Measurements from ENCODE around the gene LRRC26.

LRRC26 gene

GRCh38 chr9:137166380-137167229 is 3.2 kb downstream of the LRRC26 start:
- no peak for DNase-seq

- no peak for DNase-seq
These were observed 4.5 kb downstream of the LRRC26 start for GRCh38 chr9:137165250-137165836.

GRCh38 chr9:137164370-137165249 is 5.2 kb downstream of the LRRC26 start:
- DNase-seq, result no peak

- no peak for DNase-seq
These were observed 6.0 kb downstream of the LRRC26 start for GRCh38 chr9:137163805-137164204.

GRCh38 chr9:137163365-137163715 is 6.5 kb downstream of the LRRC26 start:
- DNase-seq, result no peak

- peak; percentile 5 for DNase-seq
These were observed 7.1 kb downstream of the LRRC26 start for GRCh38 chr9:137162505-137163364.

GRCh38 chr9:137161558-137162486 is 8.0 kb downstream of the LRRC26 start:
- DNase-seq, result no peak

- DNase-seq, result no peak
These were observed 8.9 kb downstream of the LRRC26 start for GRCh38 chr9:137160716-137161557.

- DNase-seq, result no peak
These were observed 9.8 kb downstream of the LRRC26 start for GRCh38 chr9:137160054-137160425.

- no peak for DNase-seq
These were observed 10.5 kb downstream of the LRRC26 start for GRCh38 chr9:137159105-137160053.

- no peak for DNase-seq
These were observed 11.2 kb downstream of the LRRC26 start for GRCh38 chr9:137158625-137159024.

- DNase-seq, result no peak
These were observed 12.0 kb downstream of the LRRC26 start for GRCh38 chr9:137157618-137158415.

GRCh38 chr9:137156567-137157375 is 13.1 kb downstream of the LRRC26 start:
- DNase-seq, result peak; percentile 29

- DNase-seq, result no peak
These were observed 16.9 kb downstream of the LRRC26 start for GRCh38 chr9:137152844-137153405.

- peak; percentile 10 for DNase-seq
These were observed 19.0 kb downstream of the LRRC26 start for GRCh38 chr9:137150617-137151457.

GRCh38 chr9:137149942-137150616 is 19.8 kb downstream of the LRRC26 start:
- no peak for DNase-seq
